Measurements from ENCODE around the gene RNASE12.

- no peak for TF ChIP-seq CTCF (IDR thresholded peaks at IDR 0.05)
- no peak for TF ChIP-seq POLR2A (IDR thresholded peaks at IDR 0.05)
Measured at GRCh38 chr14:20587489-20588154, 3.6 kb downstream of the RNASE12 start, which contains the start of gene RNASE11.
